ENCODE data around the gene PDIA4.
"Not testable (repeated sequence)": the region's sequence is repeated elsewhere in the genome, so short reads cannot be mapped to it uniquely, and the experiment has no call there.

Gene PDIA4

GRCh38 chr7:149002604-149003003 is 25.7 kb downstream of the PDIA4 start:
- no peak for DNase-seq

- DNase-seq = no peak
These were observed 26.8 kb downstream of the PDIA4 start for GRCh38 chr7:149001427-149002068.

GRCh38 chr7:149000961-149001360 is 27.3 kb downstream of the PDIA4 start:
- DNase-seq = no peak

GRCh38 chr7:148999192-148999591 is 29.1 kb downstream of the PDIA4 start:
- no peak for DNase-seq

- no peak for DNase-seq
These were observed 30.8 kb downstream of the PDIA4 start for GRCh38 chr7:148997497-148997896.

GRCh38 chr7:148994576-148994975 is 33.7 kb downstream of the PDIA4 start:
- DNase-seq = no peak

GRCh38 chr7:148993193-148993592 is 35.1 kb downstream of the PDIA4 start:
- no peak for DNase-seq

GRCh38 chr7:148991536-148991935 is 36.8 kb downstream of the PDIA4 start:
- DNase-seq = no peak

- DNase-seq = no peak
These were observed 40.4 kb downstream of the PDIA4 start for GRCh38 chr7:148987751-148988512.

- peak; percentile 53 for DNase-seq
These were observed 41.1 kb downstream of the PDIA4 start for GRCh38 chr7:148987010-148987750.

GRCh38 chr7:148986742-148987009 is 41.6 kb downstream of the PDIA4 start:
- DNase-seq = no peak

- DNase-seq = peak; percentile 20
These were observed 44.8 kb downstream of the PDIA4 start for GRCh38 chr7:148983200-148984146.

- no peak for DNase-seq
These were observed 45.6 kb downstream of the PDIA4 start for GRCh38 chr7:148982654-148983199.

- no peak for DNase-seq
These were observed 48.5 kb downstream of the PDIA4 start for GRCh38 chr7:148979827-148980226.

GRCh38 chr7:148979072-148979471 is 49.2 kb downstream of the PDIA4 start:
- DNase-seq = not testable (repeated sequence)

GRCh38 chr7:148978091-148978490 is 50.2 kb downstream of the PDIA4 start:
- DNase-seq = no peak

- DNase-seq = no peak
These were observed 52.4 kb downstream of the PDIA4 start for GRCh38 chr7:148975896-148976295.

- no peak for DNase-seq
These were observed 55.0 kb downstream of the PDIA4 start for GRCh38 chr7:148973256-148973655.

GRCh38 chr7:148972375-148972774 is 55.9 kb downstream of the PDIA4 start:
- no peak for DNase-seq

GRCh38 chr7:148967602-148968001 is 60.7 kb downstream of the PDIA4 start:
- no peak for DNase-seq

GRCh38 chr7:148967032-148967372 is 61.3 kb downstream of the PDIA4 start:
- no peak for DNase-seq

- DNase-seq = no peak
These were observed 63.6 kb downstream of the PDIA4 start for GRCh38 chr7:148964483-148965267.

Measured in NCI-H187 treated with DMSO at 0.1 percent for 48 hours (cell line).